HG03457 (cell line): ENCODE measurements around the gene ZNF792.
"Not testable (repeated sequence)": the region's sequence is repeated elsewhere in the genome, so short reads cannot be mapped to it uniquely, and the experiment has no call there.

Experiments used
- ATAC-seq: cut with Tn5 transposase; IDR thresholded peaks from one replicate; pipeline ENCODE4 v1.9.1; 2021; ENCODE audit warnings: moderate number of reproducible peaks; ENCODE audit not compliant: unreplicated experiment

ZNF792 gene

GRCh38 chr19:34963573-34964406 lies at the start of gene ZNF792:
TSS of gene ZNF792 (minus strand) at chr19:34964229. CDS start at chr19:34963662, 567 bp downstream.
- no peak for ATAC-seq

- no peak for ATAC-seq
Measured at GRCh38 chr19:35013041-35013819, 49.2 kb upstream of the ZNF792 start.

DNA sequence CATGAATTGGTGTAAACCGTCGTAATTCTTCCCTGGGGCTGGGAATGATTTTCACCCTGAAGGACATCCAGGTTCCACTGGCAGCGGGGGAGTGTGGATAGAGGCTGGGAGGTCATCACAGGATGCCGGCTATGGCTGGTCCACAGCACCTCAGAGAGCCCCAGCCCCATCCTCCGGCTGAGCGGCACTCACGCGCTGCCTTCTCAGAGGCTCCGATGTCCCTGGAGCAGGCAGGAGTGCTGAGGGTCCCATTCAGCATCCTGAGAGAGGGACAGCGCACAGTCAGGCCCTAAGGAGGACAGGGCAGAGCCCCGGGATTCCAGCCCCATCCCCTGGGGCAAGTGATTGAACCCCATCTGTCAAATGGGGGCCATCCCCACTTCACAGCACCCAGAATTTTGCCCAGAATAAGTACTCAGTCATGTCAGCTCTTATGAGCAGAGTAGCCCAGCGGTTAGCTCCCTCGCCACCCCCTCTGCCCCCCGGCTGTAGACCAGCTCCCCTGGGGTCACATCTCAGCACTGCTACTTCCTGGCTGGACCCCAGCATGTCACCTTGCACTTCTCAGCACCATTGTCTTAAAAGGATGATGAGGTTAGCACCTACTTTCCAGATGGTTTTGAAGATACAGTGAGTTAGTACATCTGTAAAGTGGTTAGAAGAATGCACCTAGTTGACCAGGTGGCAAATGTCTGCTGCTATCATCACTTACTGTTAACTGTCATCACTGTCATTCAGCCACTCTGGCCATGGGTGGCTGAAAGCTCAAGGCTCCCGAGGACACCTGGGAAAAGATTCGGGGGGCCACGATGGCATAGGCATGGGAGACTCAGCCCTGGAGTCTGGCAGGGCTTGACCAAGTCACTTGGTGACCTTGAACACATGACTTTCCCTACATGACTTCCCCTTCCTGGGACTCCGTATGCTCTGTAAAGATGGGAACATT lies 48.0 kb upstream of the ZNF792 start:
- ATAC-seq = no peak

DNA sequence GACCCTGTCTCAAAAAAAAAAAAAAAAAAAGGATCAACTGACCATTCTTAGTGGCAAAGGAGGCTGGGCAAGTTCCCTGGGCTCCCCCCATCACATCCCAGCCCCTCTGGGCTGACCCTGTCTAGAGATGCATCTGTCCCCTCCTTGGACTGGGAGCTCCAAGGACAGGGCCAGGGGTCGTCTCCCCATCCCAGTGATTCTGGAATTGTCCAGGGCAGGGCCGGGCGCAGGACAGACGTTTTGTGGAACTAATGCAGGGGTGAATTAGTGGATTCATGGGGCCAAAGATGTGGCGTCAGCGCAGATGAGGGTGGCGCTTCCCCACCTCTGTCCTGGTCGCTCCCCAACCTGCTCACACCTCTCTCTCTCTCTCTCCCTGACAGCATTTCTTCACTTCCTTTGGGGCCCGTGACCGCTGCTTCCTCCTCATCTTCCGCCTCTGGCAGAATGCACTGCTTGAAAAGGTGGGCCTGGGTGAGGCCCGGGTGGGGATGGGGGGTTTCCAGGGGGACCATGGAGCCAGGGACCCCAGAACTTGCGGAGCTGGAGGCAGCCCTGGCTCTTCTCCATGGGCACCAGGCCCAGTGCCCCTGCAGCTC lies 47.2 kb upstream of the ZNF792 start:
- ATAC-seq = no peak

- ATAC-seq = no peak
Measured at GRCh38 chr19:35009424-35010415, 45.7 kb upstream of the ZNF792 start.

DNA sequence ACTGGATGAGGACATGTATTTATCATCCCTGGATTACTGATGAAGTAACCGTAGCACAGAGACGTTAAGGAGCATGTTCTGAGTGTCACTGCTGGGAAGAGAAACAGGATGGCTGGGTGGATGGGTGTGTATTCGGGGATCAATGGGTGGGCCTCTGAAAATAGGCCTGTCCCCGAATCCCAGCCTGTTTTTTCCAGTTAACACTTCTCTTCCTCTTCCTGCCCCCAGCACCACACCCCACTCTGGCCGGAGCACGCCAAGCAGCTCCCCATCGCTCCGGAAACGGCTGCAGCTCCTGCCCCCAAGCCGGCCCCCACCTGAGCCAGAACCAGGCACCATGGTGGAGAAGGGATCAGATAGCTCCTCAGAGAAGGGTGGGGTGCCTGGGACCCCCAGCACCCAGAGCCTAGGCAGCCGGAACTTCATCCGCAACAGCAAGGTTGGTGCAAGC lies 44.9 kb upstream of the ZNF792 start:
- ATAC-seq = no peak

DNA sequence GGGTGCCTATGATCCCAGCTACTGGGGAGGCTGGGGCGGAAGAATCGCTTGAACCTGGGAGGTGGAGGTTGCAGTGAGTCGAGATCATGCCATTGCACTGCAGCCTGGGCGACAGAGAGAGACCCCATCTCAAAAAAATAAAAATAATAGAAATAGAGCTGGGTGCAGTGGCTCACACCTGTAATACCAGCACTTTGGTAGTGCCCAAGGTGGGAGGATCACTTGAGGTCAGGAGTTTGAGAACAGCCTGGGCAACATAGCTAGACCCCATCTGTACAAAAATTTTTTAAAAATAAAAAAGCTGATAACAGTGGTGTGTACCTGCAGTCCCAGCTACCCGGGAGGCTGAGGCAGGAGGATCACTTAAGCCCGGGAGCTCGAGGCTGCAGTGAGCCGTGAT lies 43.4 kb upstream of the ZNF792 start:
- not testable (repeated sequence) for ATAC-seq

GRCh38 chr19:35006999-35007365 lies 43.0 kb upstream of the ZNF792 start:
- ATAC-seq = no peak

GRCh38 chr19:35006342-35006998 lies 42.4 kb upstream of the ZNF792 start:
- no peak for ATAC-seq

DNA sequence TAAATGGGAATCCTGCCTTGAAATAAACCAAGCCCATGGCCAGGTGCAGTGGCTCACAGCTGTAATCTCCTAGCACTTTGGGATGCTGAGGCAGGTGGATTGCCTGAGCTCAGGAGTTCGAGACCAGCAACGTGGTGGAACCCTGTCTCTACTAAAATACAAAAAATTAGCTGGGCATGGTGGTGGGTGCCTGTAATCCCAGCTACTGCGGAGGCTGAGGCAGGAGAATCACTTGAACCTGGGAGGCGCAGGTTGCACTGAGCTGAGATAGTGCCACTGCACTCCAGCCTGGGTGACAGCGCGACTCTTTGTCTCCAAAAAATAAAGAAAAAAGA lies 41.9 kb upstream of the ZNF792 start:
- not testable (repeated sequence) for ATAC-seq

DNA sequence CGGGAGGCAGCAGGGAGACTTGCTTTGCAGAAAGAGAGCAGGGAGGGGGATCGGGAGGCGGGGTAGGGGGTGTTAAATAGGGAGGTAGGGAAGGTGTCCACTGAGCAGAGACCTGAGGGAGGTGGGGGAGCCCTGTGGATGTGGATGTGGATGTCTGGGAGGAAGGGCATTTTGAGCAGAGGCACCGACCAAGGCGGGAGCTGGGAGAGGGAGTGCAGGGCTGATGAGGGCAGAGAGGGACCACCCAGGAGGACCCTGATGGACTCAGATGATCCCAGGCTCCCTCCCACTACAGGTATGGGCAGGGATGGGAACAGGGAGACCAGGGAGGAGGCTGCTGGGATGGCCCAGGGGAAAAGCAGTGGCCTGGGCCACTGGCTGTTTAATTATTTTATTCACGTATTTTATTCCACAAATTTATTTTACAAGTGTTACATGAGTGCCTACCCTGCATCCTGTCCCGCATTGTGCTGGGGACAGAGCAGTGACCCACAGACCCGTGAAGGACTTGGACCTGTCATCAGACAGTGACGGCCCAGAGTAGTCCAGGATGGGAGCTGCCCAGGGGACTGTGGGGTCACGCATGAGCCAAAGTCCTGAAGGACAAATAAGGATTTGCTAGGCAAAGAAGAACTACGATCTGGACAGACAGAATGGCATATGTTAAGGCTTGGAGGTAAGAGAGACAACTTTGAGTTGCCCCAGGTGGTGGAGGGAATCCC lies 41.4 kb upstream of the ZNF792 start:
- ATAC-seq = no peak

- no peak for ATAC-seq
Measured at GRCh38 chr19:35004517-35005255, 40.7 kb upstream of the ZNF792 start.

DNA sequence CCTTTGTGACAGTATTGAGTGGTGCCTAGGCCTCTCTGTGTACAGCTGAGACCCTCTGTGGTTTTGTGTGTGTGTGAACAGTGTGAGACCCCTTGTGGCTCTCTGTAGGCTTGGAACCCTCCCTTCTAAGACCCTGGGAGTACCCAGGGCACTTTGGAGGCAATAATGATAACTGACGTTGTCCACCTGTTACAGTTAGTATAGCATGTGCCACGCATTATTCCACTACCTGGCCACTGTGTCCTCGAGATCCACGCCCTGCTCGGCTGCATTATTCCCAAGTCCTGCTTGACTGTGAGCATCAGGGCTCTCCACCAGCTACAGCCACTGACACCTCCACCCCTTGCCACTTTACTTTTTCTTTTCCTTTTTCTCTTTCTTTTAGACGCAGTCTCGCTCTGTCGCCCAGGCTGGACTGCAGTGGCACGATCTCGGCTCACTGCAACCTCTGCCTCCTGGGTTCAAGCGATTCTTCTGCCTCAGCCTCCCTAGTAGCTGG lies 38.1 kb upstream of the ZNF792 start:
- no peak for ATAC-seq

DNA sequence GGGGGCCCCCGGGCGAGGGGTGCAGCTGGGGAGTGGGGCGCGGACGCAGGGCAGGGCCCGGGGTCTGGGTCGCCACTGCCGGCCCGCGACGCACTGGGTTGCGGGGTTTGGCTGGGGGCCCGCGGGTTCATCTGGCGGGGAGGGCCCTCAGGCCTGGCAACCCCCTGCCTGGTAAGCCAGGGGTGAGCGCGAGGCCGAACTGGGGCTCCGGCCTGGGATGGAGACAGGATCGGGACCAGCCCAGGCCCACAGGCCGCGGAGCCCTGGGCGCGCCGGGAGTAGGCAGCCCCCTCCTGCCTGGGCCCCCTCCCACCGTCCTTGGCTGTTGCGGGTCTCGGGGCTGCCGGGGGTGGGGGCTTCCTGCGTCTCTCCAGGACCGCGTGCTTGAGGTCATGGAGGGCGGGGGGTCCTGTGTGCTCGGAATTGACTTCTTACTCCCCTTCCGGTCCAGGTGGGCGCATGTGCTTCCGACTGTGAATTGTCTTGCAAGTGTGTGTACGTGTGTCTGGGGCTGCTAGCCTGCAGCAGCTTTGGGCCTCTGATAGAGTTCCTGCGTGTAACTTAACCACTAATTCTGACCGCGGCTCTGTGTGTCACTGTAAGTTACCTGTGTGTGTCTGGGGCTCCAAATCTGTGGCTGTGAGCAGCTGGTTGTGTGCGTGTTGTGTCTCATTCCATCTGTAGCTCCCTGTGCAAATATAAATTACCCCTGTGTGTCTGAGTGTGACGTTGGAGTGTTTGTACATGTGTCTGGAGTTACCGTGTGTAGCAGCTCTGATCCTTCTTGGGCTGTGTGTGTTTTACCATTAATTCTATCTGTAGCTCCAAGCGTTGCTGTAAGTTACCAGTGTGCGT lies 36.8 kb upstream of the ZNF792 start:
- no peak for ATAC-seq

DNA sequence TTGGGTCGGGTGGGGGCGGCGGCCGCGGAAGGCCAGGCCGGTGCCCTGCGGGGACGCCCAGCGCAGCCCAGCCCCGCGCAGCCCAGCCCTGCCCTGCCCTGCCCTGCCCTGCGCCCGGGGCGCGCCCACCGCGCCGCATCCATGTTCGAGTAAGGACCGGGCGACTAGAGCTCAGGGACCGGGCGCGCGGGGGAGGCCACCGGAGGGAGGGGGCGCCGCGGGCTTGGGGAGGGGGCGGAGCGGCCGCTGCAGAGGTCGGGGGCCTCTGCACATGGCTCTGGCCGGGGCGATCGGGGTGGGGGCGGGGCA lies 36.3 kb upstream of the ZNF792 start:
- ATAC-seq = no peak

DNA sequence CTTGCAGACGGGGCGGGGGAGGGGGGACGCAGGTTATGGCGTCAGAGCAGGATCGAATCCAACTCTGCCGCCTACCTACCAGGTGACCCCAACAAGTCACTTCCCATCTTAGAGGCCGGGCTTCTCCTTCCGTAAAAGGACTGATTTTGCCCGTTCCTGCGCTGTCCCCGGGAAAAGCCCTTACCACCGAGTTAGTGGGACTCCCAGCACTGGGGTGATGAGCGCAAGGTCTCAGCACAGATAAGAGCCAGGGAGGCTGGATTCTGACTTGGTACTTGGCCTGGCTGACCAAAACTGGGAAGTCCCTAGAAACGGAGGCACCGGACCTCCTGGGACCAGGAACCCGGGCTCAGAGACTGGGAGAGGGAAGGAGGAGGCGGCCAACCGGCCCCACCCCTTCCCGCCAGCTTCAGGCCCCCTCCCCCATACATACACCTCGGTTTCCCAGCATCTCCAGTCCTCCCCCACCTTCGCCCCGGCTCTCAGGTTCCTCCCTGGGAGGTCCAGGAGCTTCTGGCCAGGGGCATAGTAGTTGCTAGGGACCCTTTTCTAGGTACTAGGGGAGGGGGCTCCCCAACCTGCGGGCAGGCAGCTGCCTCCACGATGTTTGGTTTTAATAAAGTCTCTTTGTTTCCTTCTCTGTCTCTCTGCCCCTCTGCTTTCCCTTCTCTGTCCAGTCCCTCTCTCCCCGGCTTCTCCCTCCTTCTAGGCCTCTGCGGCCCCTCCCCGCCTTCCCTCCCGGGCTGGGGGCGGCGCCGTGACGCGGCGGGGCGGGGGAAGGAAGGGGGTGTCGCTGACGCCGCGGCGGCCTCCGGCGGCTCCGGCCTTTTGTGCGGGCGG lies 35.7 kb upstream of the ZNF792 start, which contains the start of gene GRAMD1A:
TSS of gene GRAMD1A (plus strand) at position 826 of the 840 bp plus-strand sequence. CDS start 156 bp downstream, outside the sequence.
- no peak for ATAC-seq
